Esophagus squamous epithelium (tissue), 4 donors: ENCODE results near the gene SPP2.

Experiments
- POLR2A ChIP-seq, 4 donors: fragments of 450-650 bp; IDR thresholded peaks; one replicate each; pipeline ENCODE4 v1.6.1; 2017; ENCODE audit warnings: antibody characterized with exemption in 4 of 4, mild to moderate bottlenecking in 4 of 4, moderate library complexity in 3 of 4
- TF ChIP-seq, protein P1 (sequence below), 6 experiments: fragments of 450-650 bp in 4 of 6; fragments of 200-600 bp in 2 of 6; sonication (generic) in 2 of 6; IDR thresholded peaks; one replicate each; pipeline ENCODE4 v1.5.1; 2016 to 2019; ENCODE audit warnings: antibody characterized with exemption in 6 of 6, mild to moderate bottlenecking in 4 of 6, moderate library complexity in 4 of 6

DNA sequence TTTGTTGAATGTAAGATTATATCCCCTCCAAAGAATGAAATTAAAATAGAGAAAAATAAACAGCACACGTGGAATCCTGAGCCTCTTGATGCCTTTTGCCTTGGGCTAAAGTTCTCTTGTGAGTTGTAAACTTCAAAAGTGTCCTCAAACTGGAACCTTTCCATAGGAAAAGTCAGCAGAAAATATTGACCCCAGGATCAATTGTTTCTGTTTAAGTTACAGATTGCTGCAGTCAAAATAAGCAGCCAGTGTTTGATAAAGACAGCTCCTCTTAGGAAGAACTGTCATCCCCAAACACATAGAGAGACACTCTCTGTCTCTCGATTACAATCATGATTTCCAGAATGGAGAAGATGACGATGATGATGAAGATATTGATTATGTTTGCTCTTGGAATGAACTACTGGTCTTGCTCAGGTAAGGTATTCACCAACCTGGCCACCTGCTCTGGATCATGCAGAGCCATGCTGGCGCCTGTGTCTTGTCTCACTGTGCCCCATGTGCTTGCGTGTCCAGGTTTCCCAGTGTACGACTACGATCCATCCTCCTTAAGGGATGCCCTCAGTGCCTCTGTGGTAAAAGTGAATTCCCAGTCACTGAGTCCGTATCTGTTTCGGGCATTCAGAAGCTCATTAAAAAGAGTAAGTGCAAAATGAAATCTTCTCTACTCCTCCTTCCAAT lies at the start of gene SPP2:
- TF ChIP-seq, protein P1, sequence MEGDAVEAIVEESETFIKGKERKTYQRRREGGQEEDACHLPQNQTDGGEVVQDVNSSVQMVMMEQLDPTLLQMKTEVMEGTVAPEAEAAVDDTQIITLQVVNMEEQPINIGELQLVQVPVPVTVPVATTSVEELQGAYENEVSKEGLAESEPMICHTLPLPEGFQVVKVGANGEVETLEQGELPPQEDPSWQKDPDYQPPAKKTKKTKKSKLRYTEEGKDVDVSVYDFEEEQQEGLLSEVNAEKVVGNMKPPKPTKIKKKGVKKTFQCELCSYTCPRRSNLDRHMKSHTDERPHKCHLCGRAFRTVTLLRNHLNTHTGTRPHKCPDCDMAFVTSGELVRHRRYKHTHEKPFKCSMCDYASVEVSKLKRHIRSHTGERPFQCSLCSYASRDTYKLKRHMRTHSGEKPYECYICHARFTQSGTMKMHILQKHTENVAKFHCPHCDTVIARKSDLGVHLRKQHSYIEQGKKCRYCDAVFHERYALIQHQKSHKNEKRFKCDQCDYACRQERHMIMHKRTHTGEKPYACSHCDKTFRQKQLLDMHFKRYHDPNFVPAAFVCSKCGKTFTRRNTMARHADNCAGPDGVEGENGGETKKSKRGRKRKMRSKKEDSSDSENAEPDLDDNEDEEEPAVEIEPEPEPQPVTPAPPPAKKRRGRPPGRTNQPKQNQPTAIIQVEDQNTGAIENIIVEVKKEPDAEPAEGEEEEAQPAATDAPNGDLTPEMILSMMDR (IDR thresholded peaks at IDR 0.05) = no peak
- no peak for TF ChIP-seq POLR2A (IDR thresholded peaks at IDR 0.05)
